AG09319 (cell line): ENCODE data around the gene SLC44A5.
"Not testable (repeated sequence)": the region's sequence is repeated elsewhere in the genome, so short reads cannot be mapped to it uniquely, and the experiment has no call there.

ENCODE experiments used
- DNase-seq: peaks from one replicate; pipeline ENCODE4 v3.0.0-alpha.2; 2010; ENCODE audit warnings: low read depth; ENCODE audit errors: extremely low read depth
- CTCF ChIP-seq: IDR thresholded peaks from 2 replicates; pipeline ENCODE4 v1.5.1; 2011; ENCODE audit warnings: low read depth, mild to moderate bottlenecking, inconsistent platforms, low read length, moderate library complexity

Gene SLC44A5

DNA sequence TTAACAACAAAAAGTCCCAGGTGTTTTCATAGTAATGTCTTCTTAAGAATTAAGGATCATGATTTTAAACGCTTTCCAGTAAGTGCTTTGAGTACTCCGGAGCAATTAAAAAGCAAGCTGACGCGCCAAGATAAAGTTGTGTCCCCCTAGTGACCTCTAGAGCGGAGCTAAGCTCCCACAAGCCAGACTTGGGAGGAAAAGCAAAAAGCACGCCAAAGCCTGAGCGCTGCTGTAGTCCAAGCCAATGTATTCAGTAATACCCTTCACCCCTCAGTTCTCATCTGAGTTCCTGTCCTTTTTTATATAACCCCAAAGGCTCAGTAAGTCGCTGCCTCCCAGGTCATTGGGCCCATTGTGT is 3.5 kb upstream of the SLC44A5 start:
- no peak for TF ChIP-seq CTCF

GRCh38 chr1:75613916-75614315 is 3.0 kb upstream of the SLC44A5 start:
- no peak for DNase-seq
- no peak for TF ChIP-seq CTCF

More for the DNA sequence above, 3.5 kb upstream of the SLC44A5 start:
- no peak for DNase-seq

DNA sequence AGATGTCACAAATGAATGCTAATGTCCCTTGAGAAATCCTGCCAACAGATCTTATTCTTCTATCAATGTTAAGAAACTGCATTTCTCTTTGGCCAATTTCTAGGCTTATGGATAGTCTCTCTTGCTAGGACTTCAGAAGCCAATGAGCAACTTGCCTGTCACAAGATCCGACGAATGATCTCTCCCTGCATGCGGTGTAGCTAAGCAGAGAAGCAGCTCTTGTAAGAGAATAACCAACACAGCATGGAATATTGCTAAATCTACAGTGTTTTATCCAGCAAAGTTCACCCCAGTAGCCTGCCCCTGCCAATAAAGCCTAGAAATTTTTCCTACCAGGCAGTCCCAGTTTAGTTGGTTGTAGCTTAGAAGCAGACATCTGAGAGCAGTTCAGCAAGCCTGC is 2.1 kb upstream of the SLC44A5 start:
- TF ChIP-seq CTCF = no peak
- DNase-seq = no peak

DNA sequence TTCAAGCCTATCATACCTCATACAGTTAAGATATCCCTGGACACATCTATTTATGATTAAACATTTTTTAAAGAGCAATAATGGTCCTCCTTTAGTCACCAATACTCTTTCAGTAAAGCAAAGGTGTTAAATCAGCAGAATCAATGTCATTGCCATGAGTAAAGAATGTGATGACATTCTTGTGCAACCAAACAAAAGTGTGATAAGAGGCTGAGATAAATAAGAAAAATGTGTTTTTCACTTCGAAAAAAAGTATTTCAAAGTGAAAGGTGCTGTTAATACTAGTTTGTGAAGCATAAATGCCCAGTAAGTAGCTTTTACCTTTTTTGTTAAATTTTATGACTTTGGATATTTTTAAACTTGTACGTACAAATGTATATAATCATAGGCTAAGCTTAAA is 8.4 kb downstream of the SLC44A5 start:
- no peak for DNase-seq
- TF ChIP-seq CTCF = no peak

GRCh38 chr1:75600781-75601180 is 10.1 kb downstream of the SLC44A5 start:
- TF ChIP-seq CTCF = no peak
- no peak for DNase-seq

DNA sequence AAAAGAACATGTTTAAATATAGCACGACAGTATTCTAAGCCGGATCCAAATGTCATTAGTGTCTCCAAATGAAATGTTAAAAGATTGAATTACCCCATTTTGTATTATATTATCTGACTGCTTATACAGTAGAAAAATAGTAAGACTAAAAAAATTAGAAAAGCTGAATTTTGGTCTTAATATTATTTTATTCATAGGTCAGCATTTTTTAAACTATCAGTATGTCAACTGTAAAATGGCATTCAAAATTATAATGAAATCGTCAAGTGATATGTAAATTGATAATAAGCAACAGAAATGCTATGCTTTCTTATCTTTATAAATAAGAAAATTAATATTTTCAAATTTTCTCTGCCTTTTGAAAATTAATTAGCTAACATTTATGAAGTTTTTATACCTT is 16.6 kb downstream of the SLC44A5 start:
- TF ChIP-seq CTCF = no peak
- no peak for DNase-seq

DNA sequence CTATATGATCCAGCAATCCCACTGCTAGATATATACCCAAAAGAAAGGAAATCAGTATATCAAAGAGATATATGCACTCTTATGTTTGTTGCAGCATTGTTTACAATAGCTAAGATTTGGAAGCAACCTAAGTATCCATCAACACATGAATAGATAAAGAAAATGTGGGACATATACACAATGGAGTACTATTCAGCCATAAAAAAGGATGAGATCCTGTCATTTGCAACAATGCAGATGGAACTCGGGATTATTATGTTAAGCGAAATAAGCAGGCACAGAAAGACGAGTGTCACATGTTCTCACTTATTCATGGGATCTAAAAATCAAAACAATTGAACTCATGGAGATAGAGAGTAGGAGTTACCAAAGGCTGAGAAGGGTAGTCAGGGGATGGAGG is 17.5 kb downstream of the SLC44A5 start:
- DNase-seq = not testable (repeated sequence)

DNA sequence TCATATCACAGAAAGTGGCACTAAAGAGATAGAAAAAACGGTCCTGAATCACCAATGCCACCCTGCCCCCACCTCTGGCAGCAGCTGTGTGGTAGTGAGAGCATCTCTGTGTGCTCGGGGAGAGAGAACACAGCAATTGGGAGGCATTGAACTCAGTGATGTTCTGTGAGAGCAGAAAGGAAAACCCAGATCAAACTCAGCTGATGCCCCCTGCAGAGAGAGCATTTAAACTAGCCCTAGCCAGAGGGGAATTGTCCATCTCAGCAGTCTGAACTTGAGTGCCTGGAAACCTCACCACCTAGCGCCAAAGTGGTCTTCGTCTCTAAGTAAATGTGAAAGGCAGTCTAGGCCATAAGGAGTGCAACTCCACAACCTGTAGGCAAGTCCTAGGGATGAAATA is 21.3 kb downstream of the SLC44A5 start:
- TF ChIP-seq CTCF = no peak
- DNase-seq = no peak
